Lower lobe of right lung (tissue), 2 donors: ENCODE measurements around the gene DOCK1. TPM values are rescaled to one million over a fixed set of nuclear protein-coding genes. Genes with fewer than 3 reads are reported as not detected.

ENCODE experiments used
- ATAC-seq, 2 donors: fragments of 200-7000 bp; cut with Tn5 transposase; one replicate each; pipeline ENCODE4 v1.9.1; 2020 to 2022; ENCODE audit warnings: mild to moderate bottlenecking in 2 of 2, moderate library complexity in 2 of 2
- DNase-seq: peaks from one replicate; pipeline ENCODE4 v3.0.0-alpha.2; 2020
- H3K27ac ChIP-seq: fragments of 200-600 bp; one replicate; pipeline ENCODE4 v1.8.0; 2022
- H3K27me3 ChIP-seq: fragments of 200-600 bp; one replicate; pipeline ENCODE4 v1.8.0; 2022; ENCODE audit warnings: low read depth
- H3K36me3 ChIP-seq: fragments of 200-600 bp; one replicate; pipeline ENCODE4 v1.8.0; 2022; ENCODE audit warnings: mild to moderate bottlenecking
- H3K4me1 ChIP-seq: fragments of 200-600 bp; one replicate; pipeline ENCODE4 v1.8.0; 2022
- H3K4me3 ChIP-seq: fragments of 200-600 bp; one replicate; pipeline ENCODE4 v1.8.0; 2022; ENCODE audit warnings: mild to moderate bottlenecking
- H3K9me3 ChIP-seq: fragments of 200-600 bp; one replicate; pipeline ENCODE4 v1.8.0; 2022
- intact Hi-C: fragments of 100-400 bp; cut with DNase I; formaldehyde crosslinking; loops from one replicate; pipeline ENCODE4 v1.11.0; 2022
- total RNA-seq: library from RNA; stranded (reverse); fragmentation: NEBNext Ultra II Directional; extraction: Animal tissue kit (Norgen Biotek cat#: 25700); gene quantifications from one replicate; pipeline ENCODE4 v1.2.1, GENCODE V29; 2021
- TF ChIP-seq, protein P1 (sequence below): fragments of 200-600 bp; IDR thresholded peaks from one replicate; pipeline ENCODE4 v1.8.0; 2022; ENCODE audit warnings: antibody characterized with exemption, mild to moderate bottlenecking
- donor health status: DM: no; HTN: yes; CAD: no; lungs with severe emphysema.

DOCK1 gene
- total RNA-seq, 1 donor from 2014 or later: 44.8 TPM

GRCh38 chr10:127013211-127013656 lies 108.0 kb downstream of the DOCK1 start:
- H3K27ac ChIP-seq: no peak overlapping the region
- DNase-seq: no peak
- peaks cover 12% of the 10 kb centered on the region for H3K4me1 ChIP-seq
- H3K4me3 ChIP-seq: no peak overlapping the region
- TF ChIP-seq, protein P1, sequence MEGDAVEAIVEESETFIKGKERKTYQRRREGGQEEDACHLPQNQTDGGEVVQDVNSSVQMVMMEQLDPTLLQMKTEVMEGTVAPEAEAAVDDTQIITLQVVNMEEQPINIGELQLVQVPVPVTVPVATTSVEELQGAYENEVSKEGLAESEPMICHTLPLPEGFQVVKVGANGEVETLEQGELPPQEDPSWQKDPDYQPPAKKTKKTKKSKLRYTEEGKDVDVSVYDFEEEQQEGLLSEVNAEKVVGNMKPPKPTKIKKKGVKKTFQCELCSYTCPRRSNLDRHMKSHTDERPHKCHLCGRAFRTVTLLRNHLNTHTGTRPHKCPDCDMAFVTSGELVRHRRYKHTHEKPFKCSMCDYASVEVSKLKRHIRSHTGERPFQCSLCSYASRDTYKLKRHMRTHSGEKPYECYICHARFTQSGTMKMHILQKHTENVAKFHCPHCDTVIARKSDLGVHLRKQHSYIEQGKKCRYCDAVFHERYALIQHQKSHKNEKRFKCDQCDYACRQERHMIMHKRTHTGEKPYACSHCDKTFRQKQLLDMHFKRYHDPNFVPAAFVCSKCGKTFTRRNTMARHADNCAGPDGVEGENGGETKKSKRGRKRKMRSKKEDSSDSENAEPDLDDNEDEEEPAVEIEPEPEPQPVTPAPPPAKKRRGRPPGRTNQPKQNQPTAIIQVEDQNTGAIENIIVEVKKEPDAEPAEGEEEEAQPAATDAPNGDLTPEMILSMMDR: no peak
- intact Hi-C loops: no loop called here
- no peaks in the 10 kb centered on the region for H3K9me3 ChIP-seq
- no peak for ATAC-seq
- H3K27me3 ChIP-seq: no peaks in the 10 kb centered on the region
- H3K36me3 ChIP-seq: peaks cover 21% of the 10 kb centered on the region

DNA sequence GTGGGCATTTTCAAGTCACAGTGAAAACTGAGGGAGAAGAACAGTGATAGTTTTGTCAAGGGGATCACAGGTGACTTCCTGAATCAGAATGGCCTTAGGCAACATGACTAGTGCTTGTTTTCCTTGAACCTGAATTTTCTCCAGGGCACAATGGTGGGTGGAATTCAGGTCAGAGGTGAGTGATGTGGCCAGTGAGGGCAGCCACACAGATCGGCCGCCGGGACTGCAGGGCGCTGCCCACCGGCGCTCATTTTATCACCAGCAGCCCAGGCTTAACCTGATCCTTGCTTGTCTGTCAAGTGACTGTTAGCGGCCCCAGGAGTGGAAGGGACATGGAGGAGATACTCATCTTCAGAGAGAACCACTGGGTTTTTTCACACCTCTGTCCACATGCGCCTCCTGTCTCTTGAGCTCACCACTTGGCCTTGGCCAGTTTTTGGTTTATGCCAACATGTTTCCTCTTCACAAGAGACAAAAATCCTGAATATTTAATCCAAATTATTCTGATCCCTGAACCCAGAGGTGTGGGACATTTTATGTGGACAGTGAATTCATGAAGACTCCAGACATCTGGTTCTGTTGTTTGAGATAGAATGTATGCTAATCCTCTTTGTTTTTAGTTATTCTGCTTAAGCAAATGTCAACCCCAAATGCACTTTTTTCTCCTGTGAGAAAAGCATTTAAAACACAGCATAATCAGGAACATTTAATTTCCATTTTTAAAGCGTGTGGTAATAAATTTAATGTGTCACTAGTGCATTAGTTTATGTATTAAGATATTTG lies 108.7 kb downstream of the DOCK1 start:
- Histone ChIP-seq H3K4me1 (peaks cover 12% of the 10 kb centered on the region), H3K9me3 (no peaks in the 10 kb centered on the region), H3K27me3 (no peaks in the 10 kb centered on the region), H3K36me3 (peaks cover 27% of the 10 kb centered on the region), H3K27ac (no peak overlapping the region), H3K4me3 (no peak overlapping the region)
- ATAC-seq (no peak), DNase-seq (no peak)
- TF ChIP-seq, protein P1: no peak
- intact Hi-C loops: no loop called here

DNA sequence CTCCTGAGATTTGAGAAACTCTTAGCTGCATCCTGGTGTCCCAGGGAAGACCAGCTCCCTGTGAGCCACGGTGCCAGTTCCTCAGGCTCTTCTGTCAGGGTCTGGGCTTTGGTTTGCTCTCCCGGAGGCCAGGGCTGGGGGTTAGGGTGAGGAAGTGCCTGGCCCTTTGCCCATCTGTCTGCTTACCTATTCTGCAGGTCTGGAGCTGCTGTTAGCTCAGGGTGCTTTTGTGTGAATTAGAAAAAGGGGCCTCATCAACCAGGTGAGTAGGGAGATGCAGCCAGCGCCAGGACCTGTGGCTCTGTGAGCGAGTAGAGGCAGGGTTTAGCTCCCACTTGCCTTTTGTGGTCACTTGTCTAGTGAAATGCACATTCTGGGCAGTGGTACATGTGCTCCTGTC lies 109.4 kb downstream of the DOCK1 start:
- Histone ChIP-seq H3K4me3 (no peak overlapping the region), H3K4me1 (peaks cover 12% of the 10 kb centered on the region), H3K9me3 (no peaks in the 10 kb centered on the region), H3K27me3 (no peaks in the 10 kb centered on the region), H3K36me3 (peaks cover 23% of the 10 kb centered on the region), H3K27ac (no peak overlapping the region)
- TF ChIP-seq, protein P1: no peak
- intact Hi-C loops: no loop called here
- DNase-seq: no peak
- no peak for ATAC-seq

DNA sequence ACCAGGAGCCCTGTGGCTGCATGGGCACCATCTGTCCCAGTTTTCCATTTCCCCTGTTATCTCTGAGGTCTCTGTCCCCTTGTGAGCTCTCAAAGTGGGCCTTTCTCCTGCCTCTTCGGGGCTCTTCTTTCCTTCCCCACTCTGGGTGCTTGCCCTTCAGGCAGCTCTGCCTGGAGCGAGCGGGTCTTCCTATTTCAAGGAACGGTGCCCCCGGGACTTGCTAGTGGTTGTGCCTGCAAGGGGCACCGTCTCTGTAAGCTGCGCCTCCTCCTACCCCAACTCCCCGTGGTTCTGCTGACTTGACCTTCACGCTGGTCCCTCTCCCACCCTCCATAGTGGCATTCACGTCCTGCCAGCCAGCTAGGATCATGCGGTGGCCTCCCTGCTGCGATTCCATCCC lies 110.1 kb downstream of the DOCK1 start:
- no peaks in the 10 kb centered on the region for H3K27me3 ChIP-seq
- peaks cover 12% of the 10 kb centered on the region for H3K4me1 ChIP-seq
- H3K9me3 ChIP-seq: no peaks in the 10 kb centered on the region
- H3K36me3 ChIP-seq: peaks cover 23% of the 10 kb centered on the region
- DNase-seq: no peak
- TF ChIP-seq, protein P1: no peak
- no peak for ATAC-seq
- H3K4me3 ChIP-seq: no peak overlapping the region
- intact Hi-C loops: no loop called here
- no peak overlapping the region for H3K27ac ChIP-seq

- no peak for ATAC-seq
- Histone ChIP-seq H3K27ac (no peak overlapping the region), H3K9me3 (no peaks in the 10 kb centered on the region), H3K36me3 (peaks cover 25% of the 10 kb centered on the region), H3K4me1 (peaks cover 12% of the 10 kb centered on the region), H3K4me3 (no peak overlapping the region), H3K27me3 (no peaks in the 10 kb centered on the region)
- intact Hi-C loops: no loop called here
- DNase-seq: no peak
- TF ChIP-seq, protein P1: no peak
Measured at GRCh38 chr10:127016331-127016730, 111.1 kb downstream of the DOCK1 start.
